NB4 (cell line): ENCODE results near the gene ZXDB.
A peak's percentile ranks its signal among the peaks of the same experiment; 100 is the strongest.

ENCODE experiments used
- DNase-seq: peaks from one replicate; pipeline ENCODE4 v3.0.0; 2010; ENCODE audit warnings: low read depth
- H3K4me3 ChIP-seq: one replicate; pipeline ENCODE4 v1.5.1; 2011; ENCODE audit warnings: mild to moderate bottlenecking, low read depth, low read length, moderate library complexity
- CTCF ChIP-seq: IDR thresholded peaks from one replicate; pipeline ENCODE4 v1.5.1; 2012; ENCODE audit warnings: low read depth, low read length
- MYC ChIP-seq: IDR thresholded peaks from 2 replicates; pipeline ENCODE4 v1.6.1; 2011; ENCODE audit warnings: low read depth, low read length
- POLR2A ChIP-seq: IDR thresholded peaks from 2 replicates; pipeline ENCODE4 v1.6.1; 2011; ENCODE audit warnings: mild to moderate bottlenecking; ENCODE audit not compliant: insufficient read length; ENCODE audit errors: extremely low read depth
- TF ChIP-seq, protein P1 (sequence below): IDR thresholded peaks from 2 replicates; pipeline ENCODE4 v1.6.1; 2011; ENCODE audit warnings: low read depth, low read length

ZXDB gene

GRCh38 chrX:57587062-57587461 is 4.7 kb upstream of the ZXDB start:
- TF ChIP-seq, protein P1, sequence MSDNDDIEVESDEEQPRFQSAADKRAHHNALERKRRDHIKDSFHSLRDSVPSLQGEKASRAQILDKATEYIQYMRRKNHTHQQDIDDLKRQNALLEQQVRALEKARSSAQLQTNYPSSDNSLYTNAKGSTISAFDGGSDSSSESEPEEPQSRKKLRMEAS = no peak
- TF ChIP-seq CTCF = no peak
- H3K4me3 ChIP-seq = no peak overlapping the region
- DNase-seq = no peak

DNA sequence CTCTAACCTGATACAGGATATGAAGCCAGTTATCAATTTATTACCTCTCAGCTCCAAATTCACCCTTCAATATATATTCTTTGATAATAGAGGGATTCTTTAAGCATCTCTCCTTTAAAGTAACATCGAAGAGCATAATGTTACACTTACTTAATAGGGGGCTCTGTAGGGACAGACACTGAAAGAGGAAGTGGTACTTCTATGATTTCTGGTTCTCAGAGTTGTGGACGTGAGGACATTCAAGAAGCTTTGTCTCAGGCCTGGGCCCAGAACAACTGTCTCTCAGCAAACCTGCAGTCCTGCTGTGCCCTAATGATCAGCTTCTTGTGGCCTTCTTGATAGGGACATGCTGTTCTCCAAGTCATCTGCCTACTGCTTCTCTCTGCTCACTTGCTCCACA is 4.2 kb upstream of the ZXDB start:
- TF ChIP-seq MYC (no peak), CTCF (no peak), POLR2A (no peak)
- TF ChIP-seq, protein P1 = no peak
- peak; percentile 20 for DNase-seq
- H3K4me3 ChIP-seq = no peak overlapping the region

DNA sequence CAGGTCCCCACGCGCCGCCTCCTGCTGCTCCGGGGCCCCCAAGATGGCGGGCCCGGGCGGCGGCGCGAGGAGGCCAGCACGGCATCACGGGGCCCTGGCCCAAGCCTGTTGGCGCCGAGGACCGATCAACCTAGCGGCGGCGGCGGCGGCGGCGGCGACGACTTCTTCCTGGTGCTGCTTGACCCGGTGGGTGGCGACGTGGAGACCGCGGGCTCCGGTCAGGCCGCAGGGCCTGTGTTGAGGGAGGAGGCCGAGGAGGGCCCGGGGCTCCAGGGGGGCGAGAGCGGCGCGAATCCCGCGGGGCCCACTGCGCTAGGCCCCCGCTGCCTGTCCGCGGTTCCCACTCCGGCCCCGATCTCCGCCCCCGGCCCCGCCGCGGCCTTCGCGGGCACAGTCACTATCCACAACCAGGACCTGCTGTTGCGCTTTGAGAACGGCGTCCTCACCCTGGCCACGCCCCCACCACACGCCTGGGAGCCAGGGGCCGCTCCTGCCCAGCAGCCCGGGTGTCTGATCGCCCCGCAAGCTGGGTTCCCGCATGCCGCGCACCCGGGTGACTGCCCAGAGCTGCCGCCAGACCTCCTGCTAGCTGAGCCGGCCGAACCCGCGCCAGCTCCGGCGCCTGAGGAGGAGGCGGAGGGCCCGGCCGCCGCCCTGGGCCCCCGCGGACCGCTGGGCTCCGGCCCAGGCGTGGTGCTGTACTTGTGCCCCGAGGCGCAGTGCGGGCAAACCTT is 516 bp downstream of the ZXDB start:
- DNase-seq = peak; percentile 55
- H3K4me3 ChIP-seq = peak overlapping the region; percentile 49

- DNase-seq = peak; percentile 79
- peak overlapping the region; percentile 49 for H3K4me3 ChIP-seq
Observed at GRCh38 chrX:57592894-57593215, 1.0 kb downstream of the ZXDB start.

DNA sequence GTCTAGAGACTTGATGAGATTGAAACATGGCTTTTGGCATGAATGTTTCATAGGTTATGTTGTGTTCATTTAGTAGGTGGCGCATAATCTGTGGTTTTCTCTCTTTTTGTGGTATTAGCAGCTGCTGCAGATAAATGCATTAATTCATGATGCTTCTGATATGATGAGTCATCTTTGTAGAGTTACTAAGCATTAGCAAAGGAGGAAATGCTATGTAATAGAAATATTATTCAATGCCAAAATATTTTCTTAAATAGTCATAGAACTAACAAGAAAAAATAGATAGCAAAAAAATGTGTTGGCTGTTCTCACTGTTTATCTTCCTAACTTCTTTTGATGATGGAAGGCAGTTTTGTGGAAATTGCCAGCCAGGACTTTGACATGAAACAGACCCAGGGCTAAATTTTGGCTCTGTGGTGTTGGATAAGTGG is 3.6 kb downstream of the ZXDB start:
- peak overlapping the region; percentile 34 for H3K4me3 ChIP-seq
- DNase-seq = no peak
- TF ChIP-seq POLR2A = no peak
- TF ChIP-seq MYC = no peak
- TF ChIP-seq, protein P1 = no peak
- TF ChIP-seq CTCF = no peak

- no peak for TF ChIP-seq POLR2A
- H3K4me3 ChIP-seq = peak overlapping the region; percentile 28
- DNase-seq = no peak
Observed at GRCh38 chrX:57596109-57596508, 4.3 kb downstream of the ZXDB start.

DNA sequence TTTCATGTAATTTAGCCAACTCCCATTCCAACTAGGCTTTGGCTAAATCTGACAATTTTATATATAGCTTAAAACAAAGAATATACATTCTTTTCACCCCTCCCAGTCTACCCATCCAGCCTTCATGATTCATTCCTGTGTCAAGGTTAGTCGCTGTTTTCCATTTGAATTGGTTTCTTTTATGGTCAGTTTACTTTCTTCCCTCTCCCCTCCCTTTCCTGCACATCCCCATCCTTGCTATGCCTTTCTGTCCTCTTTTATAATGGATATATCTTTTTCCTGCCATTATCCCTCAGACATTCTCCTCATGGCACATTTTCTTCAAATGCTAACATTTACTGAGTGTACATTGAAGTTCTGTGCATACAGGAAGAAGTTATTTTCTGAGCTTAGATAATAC is 4.7 kb downstream of the ZXDB start:
- TF ChIP-seq CTCF = no peak
- TF ChIP-seq POLR2A = no peak
- no peak for DNase-seq
- H3K4me3 ChIP-seq = peak overlapping the region; percentile 28
